ENCODE measurements around the gene LRR1. TPM values are rescaled to one million over a fixed set of nuclear protein-coding genes. Genes with fewer than 3 reads are reported as not detected.
A peak's percentile ranks its signal among the peaks of the same experiment; 100 is the strongest.

LRR1 gene
- polyA plus RNA-seq, 2 of the 4 experiments (the other 2 are of a cell fraction), result 50.7 to 52.8 TPM

- Histone ChIP-seq H3K4me1 (peaks cover 33% of the 10 kb centered on the region), H3K9me3 (no peaks in the 10 kb centered on the region), H3K4me3 (no peak overlapping the region), H3K4me2 (peak overlapping the region; percentile 94), H3K27ac (peak overlapping the region in 1 of 2 experiments; percentile 5; a peak in 2 of 6 replicates)
- TF ChIP-seq HOXB13 (CRISPR knock-in tag; IDR thresholded peaks at IDR 0.05; ENCODE audit: low read depth), result no peak
- TF ChIP-seq EP300 (IDR thresholded peaks at IDR 0.05), result no peak
- TF ChIP-seq PHF8 (IDR thresholded peaks at IDR 0.05; ENCODE audit: borderline replicate concordance, low read depth), result no peak
- TF ChIP-seq RCOR1 (IDR thresholded peaks at IDR 0.05; ENCODE audit: low read depth, low read length), result no peak
- no peak for TF ChIP-seq ESRRA (IDR thresholded peaks at IDR 0.05; ENCODE audit: borderline replicate concordance, low read length)
- TF ChIP-seq ZC3H11A (IDR thresholded peaks at IDR 0.05), result no peak
- TF ChIP-seq ZNF302 (CRISPR knock-in tag; IDR thresholded peaks at IDR 0.05), result no peak
- TF ChIP-seq KDM1A (IDR thresholded peaks at IDR 0.05; ENCODE audit: low read depth), result no peak
- TF ChIP-seq MAZ (IDR thresholded peaks at IDR 0.05; ENCODE audit: borderline replicate concordance, low read depth, low read length), result no peak
- no peak for TF ChIP-seq MYC (IDR thresholded peaks at IDR 0.05; ENCODE audit: borderline replicate concordance, low read length)
- TF ChIP-seq NPAS2 (CRISPR knock-in tag; IDR thresholded peaks at IDR 0.05; ENCODE audit: borderline replicate concordance), result no peak
- TF ChIP-seq CTCF (IDR thresholded peaks at IDR 0.05), result no peak
- DNase-seq (ENCODE audit: low read depth in 1 of 2, low spot score in 1 of 2), result no peak
- no peak for ATAC-seq
- CTCF ChIA-PET, result interaction anchor here (1.0 to 5.2 kb wide), 4 partner anchors 10 to 144 kb away, joined by 3 to 55 read pairs (median 5); partner anchors contain the start of genes DNAAF2, KLHDC2, LRR1 and RPS29
- FAIRE-seq, result no peak
- POLR2A ChIA-PET, result interaction anchor here (0.7 to 1.1 kb wide), 2 partner anchors 10 to 38 kb away, joined by 3 to 4 read pairs; partner anchors contain the start of gene RPS29
- 44% methylated on average over 6 of the region's 6 CpGs for WGBS (ENCODE audit: missing lambda C conversion rate)
Observed at GRCh38 chr14:49623941-49624839, 25.4 kb downstream of the LRR1 start.

- 3% methylated on average over 50 of the region's 101 CpGs for WGBS (ENCODE audit: missing lambda C conversion rate)
- Histone ChIP-seq H3K9me3 (no peaks in the 10 kb centered on the region), H3K4me3 (peak overlapping the region; percentile 78), H3K4me1 (peaks cover 22% of the 10 kb centered on the region; the same call in 2 of the 3 replicates), H3K4me2 (peak overlapping the region; percentile 76), H3K27ac (peak overlapping the region; percentile 92 to 94)
- FAIRE-seq, result no peak
- ChIA-PET POLR2A (interaction anchor here (0.6 to 3.2 kb wide), 18 partner anchors 10 to 229 kb away, joined by 3 to 46 read pairs (median 6); partner anchors contain the start of genes KLHDC2, LRR1, MGAT2 and POLE2), CTCF (interaction anchor here (0.5 to 5.2 kb wide), 36 partner anchors 8 to 232 kb away, joined by 3 to 55 read pairs (median 4); partner anchors contain the start of genes KLHDC2, MGAT2, NEMF and POLE2)
- DNase-seq (ENCODE audit: low read depth in 1 of 2, low spot score in 1 of 2), result peak; percentile 86 to 98
- ATAC-seq, result peak; percentile 89 to 90
- TF ChIP-seq ZC3H11A (IDR thresholded peaks at IDR 0.05), result no peak
- no peak for TF ChIP-seq ELK1 (IDR thresholded peaks at IDR 0.05; ENCODE audit: low read depth, low read length)
- no peak for TF ChIP-seq CHD4 (IDR thresholded peaks at IDR 0.05; ENCODE audit: borderline replicate concordance)
- peak; percentile 5 for TF ChIP-seq ZFP36 (IDR thresholded peaks at IDR 0.05; ENCODE audit: borderline replicate concordance, partially characterized antibody)
- TF ChIP-seq NPAS2 (CRISPR knock-in tag; IDR thresholded peaks at IDR 0.05; ENCODE audit: borderline replicate concordance), result no peak
- TF ChIP-seq HOXA7 (CRISPR knock-in tag; IDR thresholded peaks at IDR 0.05), result no peak
- TF ChIP-seq KDM1A (IDR thresholded peaks at IDR 0.05; ENCODE audit: low read depth), result no peak
- TF ChIP-seq ZSCAN20 (CRISPR knock-in tag; IDR thresholded peaks at IDR 0.05), result no peak
- no peak for TF ChIP-seq HOXB5 (CRISPR knock-in tag; IDR thresholded peaks at IDR 0.05)
- TF ChIP-seq ZNF302 (CRISPR knock-in tag; IDR thresholded peaks at IDR 0.05), result no peak
- TF ChIP-seq JUN (IDR thresholded peaks at IDR 0.05), result peak; percentile 71 to 95
- TF ChIP-seq FOXS1 (CRISPR knock-in tag; IDR thresholded peaks at IDR 0.05), result no peak
- TF ChIP-seq HMGXB4 (CRISPR knock-in tag; IDR thresholded peaks at IDR 0.05; ENCODE audit: borderline replicate concordance), result no peak
- no peak for TF ChIP-seq EP300 (IDR thresholded peaks at IDR 0.05)
- TF ChIP-seq MAX (IDR thresholded peaks at IDR 0.05), result peak; percentile 90
- TF ChIP-seq EHMT2 (IDR thresholded peaks at IDR 0.05; ENCODE audit: low read depth), result no peak
- no peak for TF ChIP-seq CBX8 (IDR thresholded peaks at IDR 0.05)
- TF ChIP-seq MAFK (IDR thresholded peaks at IDR 0.05; ENCODE audit: partially characterized antibody), result no peak
- TF ChIP-seq RCOR1 (IDR thresholded peaks at IDR 0.05; ENCODE audit: low read depth, low read length), result no peak
- TF ChIP-seq BHLHE40 (IDR thresholded peaks at IDR 0.05; ENCODE audit: low read depth, low read length), result no peak
- peak; percentile 68 for TF ChIP-seq USF2 (IDR thresholded peaks at IDR 0.05)
Observed at GRCh38 chr14:49633640-49634546, 35.2 kb downstream of the LRR1 start.
